Natural killer cell (primary cell): ENCODE measurements around the gene SET. TPM values are rescaled to one million over a fixed set of nuclear protein-coding genes. Genes with fewer than 3 reads are reported as not detected.
A peak's percentile ranks its signal among the peaks of the same experiment; 100 is the strongest.
"Not testable (repeated sequence)": the region's sequence is repeated elsewhere in the genome, so short reads cannot be mapped to it uniquely, and the experiment has no call there.

ENCODE experiments used
- ATAC-seq, 3 donors: fragments of 150-1000 bp in 2 of 3; fragments of 200-7000 bp in 1 of 3; cut with Tn5 transposase; 1 replicate in 1 of 3; 2 replicates in 2 of 3; pipeline ENCODE4 v1.10.0; 2021; ENCODE audit warnings: mild to moderate bottlenecking in 2 of 3, moderate library complexity in 2 of 3
- DNase-seq, 2 donors: peaks; one replicate each; pipeline versions ENCODE4 v3.0.0 to v3.0.0-alpha.2; 2013 to 2021; ENCODE audit warnings: mixed read lengths in 1 of 2
- H3K27ac ChIP-seq: one replicate; pipeline ENCODE4 v1.5.1; 2013; ENCODE audit warnings: mild to moderate bottlenecking, low read length
- H3K27me3 ChIP-seq: one replicate; pipeline ENCODE4 v1.6.1; 2013; ENCODE audit warnings: low read length; ENCODE audit not compliant: control insufficient read depth, insufficient read depth
- H3K36me3 ChIP-seq: one replicate; pipeline ENCODE4 v1.6.1; 2013; ENCODE audit warnings: low read length; ENCODE audit not compliant: control insufficient read depth, insufficient read depth
- H3K4me1 ChIP-seq: one replicate; pipeline ENCODE4 v1.6.1; 2013; ENCODE audit warnings: low read length; ENCODE audit not compliant: control insufficient read depth, insufficient read depth
- H3K4me3 ChIP-seq: one replicate; pipeline ENCODE4 v1.5.1; 2013; ENCODE audit warnings: low read length
- H3K9me3 ChIP-seq: one replicate; pipeline ENCODE4 v1.6.1; 2013; ENCODE audit warnings: low read length; ENCODE audit not compliant: control insufficient read depth, insufficient read depth
- H3K27ac Mint-ChIP-seq, 2 donors: one replicate each; pipeline ENCODE4 v1.8.0; 2022; ENCODE audit warnings: mild to moderate bottlenecking in 2 of 2, mixed read lengths in 2 of 2, moderate library complexity in 1 of 2
- H3K27me3 Mint-ChIP-seq, 2 donors: one replicate each; pipeline ENCODE4 v1.8.0; 2022; ENCODE audit warnings: low read depth in 2 of 2, mixed read lengths in 2 of 2
- H3K36me3 Mint-ChIP-seq: one replicate; pipeline ENCODE4 v1.8.0; 2022; ENCODE audit warnings: mixed read lengths
- H3K4me1 Mint-ChIP-seq, 2 donors: one replicate each; pipeline ENCODE4 v1.8.0; 2022; ENCODE audit warnings: mixed read lengths in 2 of 2
- H3K4me3 Mint-ChIP-seq: one replicate; pipeline ENCODE4 v1.8.0; 2022; ENCODE audit warnings: mild to moderate bottlenecking, moderate library complexity, mixed read lengths
- H3K9me3 Mint-ChIP-seq, 2 donors: one replicate each; pipeline ENCODE4 v1.8.0; 2022; ENCODE audit warnings: mixed read lengths in 2 of 2
- CTCF ChIP-seq: fragments of 200-600 bp; IDR thresholded peaks from one replicate; pipeline ENCODE4 v1.8.0; 2022; ENCODE audit warnings: antibody characterized with exemption
- WGBS: methylation state at CpG from one replicate; pipeline ENCODE4 v1.1.7; 2013; ENCODE audit warnings: missing lambda C conversion rate; ENCODE audit not compliant: insufficient coverage; 5-methylcytosine and 5-hydroxymethylcytosine counted together
- intact Hi-C: fragments of 100-400 bp; cut with micrococcal nuclease; formaldehyde crosslinking; loops from one replicate; pipeline ENCODE4 v1.14.2; 2022
- total RNA-seq, 4 donors: library from RNA; stranded (reverse); fragments of 120-200 nt in 1 of 4; gene quantifications; one replicate each; pipeline versions ENCODE4 v1.2.3 to v1.2.4, GENCODE V29; 2013 to 2022

The SET gene
- total RNA-seq, 3 donors from 2014 or later (not counting 1 experiment from before 2014, with no cell fraction given) = 331 to 341 (median 334) TPM

- Histone ChIP-seq H3K27ac (no peak overlapping the region), H3K36me3 (no peaks in the 10 kb centered on the region), H3K4me1 (no peaks in the 10 kb centered on the region), H3K9me3 (no peaks in the 10 kb centered on the region), H3K4me3 (no peak overlapping the region), H3K27me3 (no peaks in the 10 kb centered on the region)
- Mint-ChIP-seq H3K9me3 (no peaks in the 10 kb centered on the region), H3K36me3 (no peaks in the 10 kb centered on the region), H3K4me1 (peaks cover 0 to 5% of the 10 kb centered on the region in 2 donors), H3K27ac (no peak overlapping the region), H3K27me3 (no peaks in the 10 kb centered on the region), H3K4me3 (no peak overlapping the region)
- intact Hi-C loops = no loop called here
- no peak for TF ChIP-seq CTCF
- WGBS = 73% methylated on average over 12 of the region's 12 CpGs
- DNase-seq = no peak
- ATAC-seq = peak in 1 of 3 donors; percentile 49
Measured at GRCh38 chr9:128643519-128644300, 45.3 kb upstream of the SET start.

GRCh38 chr9:128648206-128648605 lies 40.8 kb upstream of the SET start:
- 84% methylated on average over 9 of the region's 9 CpGs for WGBS
- H3K27me3 Mint-ChIP-seq, H3K4me3 Mint-ChIP-seq, intact Hi-C loops, H3K4me3 ChIP-seq, H3K4me1 ChIP-seq, H3K27ac ChIP-seq, H3K36me3 ChIP-seq, H3K4me1 Mint-ChIP-seq, H3K9me3 ChIP-seq, H3K36me3 Mint-ChIP-seq, H3K9me3 Mint-ChIP-seq, H3K27ac Mint-ChIP-seq, H3K27me3 ChIP-seq: not testable (repeated sequence)
- DNase-seq = peak; percentile 59 to 80
- ATAC-seq = peak; percentile 83 to 94 (median 94)
- peak; percentile 10 for TF ChIP-seq CTCF

GRCh38 chr9:128651798-128652197 lies 37.2 kb upstream of the SET start:
- Mint-ChIP-seq H3K4me1 (peaks cover 0 to 3% of the 10 kb centered on the region in 2 donors), H3K4me3 (no peak overlapping the region), H3K9me3 (no peaks in the 10 kb centered on the region), H3K36me3 (no peaks in the 10 kb centered on the region), H3K27ac (no peak overlapping the region), H3K27me3 (no peaks in the 10 kb centered on the region)
- ATAC-seq (no peak), DNase-seq (no peak)
- H3K4me1 ChIP-seq = peaks cover 7% of the 10 kb centered on the region
- intact Hi-C loops = no loop called here
- no peak overlapping the region for H3K27ac ChIP-seq
- WGBS = 98% methylated on average over 5 of the region's 5 CpGs
- no peaks in the 10 kb centered on the region for H3K36me3 ChIP-seq
- no peaks in the 10 kb centered on the region for H3K9me3 ChIP-seq
- H3K27me3 ChIP-seq = no peaks in the 10 kb centered on the region
- TF ChIP-seq CTCF = no peak
- no peak overlapping the region for H3K4me3 ChIP-seq

GRCh38 chr9:128653908-128654307 lies 35.1 kb upstream of the SET start:
- intact Hi-C loops = no loop called here
- TF ChIP-seq CTCF = no peak
- no peak overlapping the region for H3K27ac Mint-ChIP-seq
- peak overlapping the region; percentile 55 for H3K4me3 Mint-ChIP-seq
- 97% methylated on average over 8 of the region's 8 CpGs for WGBS
- no peak for DNase-seq
- H3K36me3 ChIP-seq = no peaks in the 10 kb centered on the region
- H3K4me1 Mint-ChIP-seq = peaks cover 0 to 8% of the 10 kb centered on the region in 2 donors
- no peak overlapping the region for H3K27ac ChIP-seq
- H3K27me3 ChIP-seq = no peaks in the 10 kb centered on the region
- H3K36me3 Mint-ChIP-seq = no peaks in the 10 kb centered on the region
- H3K9me3 Mint-ChIP-seq = no peaks in the 10 kb centered on the region
- H3K9me3 ChIP-seq = no peaks in the 10 kb centered on the region
- H3K27me3 Mint-ChIP-seq = no peaks in the 10 kb centered on the region
- peaks cover 14% of the 10 kb centered on the region for H3K4me1 ChIP-seq
- no peak overlapping the region for H3K4me3 ChIP-seq
- ATAC-seq = no peak
